ENCODE data around the gene POMGNT2.

DNA sequence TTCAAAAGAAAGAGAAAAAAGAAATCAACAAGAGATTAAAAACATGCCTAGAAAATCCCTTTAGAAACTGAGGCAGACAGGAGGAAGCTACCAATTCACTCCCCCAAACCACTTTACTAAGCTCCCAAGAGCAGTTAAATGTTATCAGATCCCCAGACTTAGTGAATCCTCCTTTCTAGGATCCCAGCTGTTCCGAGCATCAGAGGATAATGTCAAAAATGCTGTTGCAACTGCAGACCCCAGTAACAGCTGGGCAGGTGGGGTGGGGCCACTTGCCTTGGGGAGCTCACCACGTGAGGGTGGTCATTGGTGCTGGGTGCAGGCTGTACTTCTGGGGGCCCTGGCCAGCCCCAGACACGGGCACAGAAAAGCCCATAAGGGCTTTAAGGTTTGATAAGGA, 9.1 kb downstream of the POMGNT2 start:
- TF ChIP-seq POLR2AphosphoS5 (IDR thresholded peaks at IDR 0.05; ENCODE audit: low read length) (no peak), YY1 (IDR thresholded peaks at IDR 0.05; ENCODE audit: low read depth, low read length) (no peak), EP300 (IDR thresholded peaks at IDR 0.05; ENCODE audit: borderline replicate concordance in 1 of 2, control insufficient read depth in 1 of 2, low read depth in 2 of 2, low read length in 2 of 2) (no peak), HDGF (IDR thresholded peaks at IDR 0.05) (no peak), POLR2A (IDR thresholded peaks at IDR 0.05; ENCODE audit: low read depth, low read length) (no peak)
- TF ChIP-seq, protein P1, sequence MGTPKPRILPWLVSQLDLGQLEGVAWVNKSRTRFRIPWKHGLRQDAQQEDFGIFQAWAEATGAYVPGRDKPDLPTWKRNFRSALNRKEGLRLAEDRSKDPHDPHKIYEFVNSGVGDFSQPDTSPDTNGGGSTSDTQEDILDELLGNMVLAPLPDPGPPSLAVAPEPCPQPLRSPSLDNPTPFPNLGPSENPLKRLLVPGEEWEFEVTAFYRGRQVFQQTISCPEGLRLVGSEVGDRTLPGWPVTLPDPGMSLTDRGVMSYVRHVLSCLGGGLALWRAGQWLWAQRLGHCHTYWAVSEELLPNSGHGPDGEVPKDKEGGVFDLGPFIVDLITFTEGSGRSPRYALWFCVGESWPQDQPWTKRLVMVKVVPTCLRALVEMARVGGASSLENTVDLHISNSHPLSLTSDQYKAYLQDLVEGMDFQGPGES (IDR thresholded peaks at IDR 0.05) = no peak
- TF ChIP-seq, protein P2, sequence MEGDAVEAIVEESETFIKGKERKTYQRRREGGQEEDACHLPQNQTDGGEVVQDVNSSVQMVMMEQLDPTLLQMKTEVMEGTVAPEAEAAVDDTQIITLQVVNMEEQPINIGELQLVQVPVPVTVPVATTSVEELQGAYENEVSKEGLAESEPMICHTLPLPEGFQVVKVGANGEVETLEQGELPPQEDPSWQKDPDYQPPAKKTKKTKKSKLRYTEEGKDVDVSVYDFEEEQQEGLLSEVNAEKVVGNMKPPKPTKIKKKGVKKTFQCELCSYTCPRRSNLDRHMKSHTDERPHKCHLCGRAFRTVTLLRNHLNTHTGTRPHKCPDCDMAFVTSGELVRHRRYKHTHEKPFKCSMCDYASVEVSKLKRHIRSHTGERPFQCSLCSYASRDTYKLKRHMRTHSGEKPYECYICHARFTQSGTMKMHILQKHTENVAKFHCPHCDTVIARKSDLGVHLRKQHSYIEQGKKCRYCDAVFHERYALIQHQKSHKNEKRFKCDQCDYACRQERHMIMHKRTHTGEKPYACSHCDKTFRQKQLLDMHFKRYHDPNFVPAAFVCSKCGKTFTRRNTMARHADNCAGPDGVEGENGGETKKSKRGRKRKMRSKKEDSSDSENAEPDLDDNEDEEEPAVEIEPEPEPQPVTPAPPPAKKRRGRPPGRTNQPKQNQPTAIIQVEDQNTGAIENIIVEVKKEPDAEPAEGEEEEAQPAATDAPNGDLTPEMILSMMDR (IDR thresholded peaks at IDR 0.05 in 2 of 3, conservative IDR thresholded peaks at IDR 0.05 in 1 of 3; ENCODE audit: control insufficient read depth in 2 of 3, extremely low read depth in 1 of 3, insufficient read depth in 1 of 3, low read depth in 3 of 3, low read length in 3 of 3) = no peak
- TF ChIP-seq, protein P3, sequence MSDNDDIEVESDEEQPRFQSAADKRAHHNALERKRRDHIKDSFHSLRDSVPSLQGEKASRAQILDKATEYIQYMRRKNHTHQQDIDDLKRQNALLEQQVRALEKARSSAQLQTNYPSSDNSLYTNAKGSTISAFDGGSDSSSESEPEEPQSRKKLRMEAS (IDR thresholded peaks at IDR 0.05; ENCODE audit: low read depth, low read length) = no peak
